Lower leg skin (tissue), 3 donors: ENCODE results near the gene ANO9.

Source experiments
- CTCF ChIP-seq, 3 donors: fragments of 450-650 bp; IDR thresholded peaks; one replicate each; pipeline ENCODE4 v1.5.1; 2016; ENCODE audit warnings: antibody characterized with exemption in 3 of 3, mild to moderate bottlenecking in 3 of 3, moderate library complexity in 2 of 3
- POLR2A ChIP-seq, 2 donors: fragments of 450-650 bp; IDR thresholded peaks; one replicate each; pipeline ENCODE4 v1.6.1; 2016 to 2017; ENCODE audit warnings: antibody characterized with exemption in 2 of 2, mild to moderate bottlenecking in 1 of 2, moderate library complexity in 1 of 2

GRCh38 chr11:379205-380094, 62.4 kb downstream of the ANO9 start:
- TF ChIP-seq CTCF (IDR thresholded peaks at IDR 0.05) (no peak), POLR2A (IDR thresholded peaks at IDR 0.05) (no peak)
